ENCODE results near the gene SAG.

DNA sequence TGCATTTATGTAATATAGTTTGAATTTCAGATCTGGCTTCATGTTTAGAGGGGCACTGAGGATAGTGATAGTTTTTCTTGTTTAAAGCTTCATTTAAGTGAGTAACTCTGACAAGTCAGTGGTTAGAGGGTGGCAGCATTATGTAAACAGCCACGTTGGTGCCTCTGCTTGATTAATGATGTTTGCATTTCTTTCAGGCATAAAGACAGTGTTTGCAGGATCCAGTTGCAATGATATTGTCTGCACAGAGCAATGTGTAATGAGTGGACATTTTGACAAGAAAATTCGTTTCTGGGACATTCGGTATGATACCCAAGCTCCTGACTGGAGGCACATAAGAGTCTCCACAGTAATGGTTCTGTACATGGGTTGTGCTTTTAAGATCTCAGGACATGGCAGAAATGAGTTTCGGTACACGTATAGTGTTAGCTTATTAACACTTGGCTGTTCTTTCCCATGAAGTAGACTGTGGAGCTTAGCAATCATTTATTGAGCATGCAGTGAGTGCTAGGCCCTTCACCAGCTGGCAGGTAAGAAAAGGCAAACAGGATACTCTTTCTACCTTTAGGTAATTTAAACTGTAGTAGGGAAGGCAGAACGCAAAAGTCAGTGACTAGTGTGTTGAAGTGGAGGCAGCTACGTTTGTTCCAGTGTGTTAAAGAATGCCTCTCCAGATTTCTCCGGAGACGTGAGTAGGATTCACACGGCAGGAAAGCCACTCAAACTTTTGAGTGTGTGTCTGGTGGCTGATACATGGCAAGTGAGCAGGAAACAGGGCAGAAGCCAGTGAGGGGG lies 17.4 kb upstream of the SAG start:
- TF ChIP-seq L3MBTL2 (conservative IDR thresholded peaks at IDR 0.05), result no peak
- no peak for TF ChIP-seq ARNT (IDR thresholded peaks at IDR 0.05)
- no peak for TF ChIP-seq FOXK2 (IDR thresholded peaks at IDR 0.05)
- no peak for TF ChIP-seq LEF1 (IDR thresholded peaks at IDR 0.05; ENCODE audit: borderline replicate concordance)
- no peak for TF ChIP-seq BHLHE40 (IDR thresholded peaks at IDR 0.05; ENCODE audit: borderline replicate concordance)
- TF ChIP-seq NFRKB (IDR thresholded peaks at IDR 0.05), result no peak
